Hepatic stellate cell (primary cell): ENCODE data around the gene MACROH2A1.

Experiments
- DNase-seq: peaks from one replicate; pipeline ENCODE4 v3.0.0; 2011; ENCODE audit warnings: low spot score

The MACROH2A1 gene

DNA sequence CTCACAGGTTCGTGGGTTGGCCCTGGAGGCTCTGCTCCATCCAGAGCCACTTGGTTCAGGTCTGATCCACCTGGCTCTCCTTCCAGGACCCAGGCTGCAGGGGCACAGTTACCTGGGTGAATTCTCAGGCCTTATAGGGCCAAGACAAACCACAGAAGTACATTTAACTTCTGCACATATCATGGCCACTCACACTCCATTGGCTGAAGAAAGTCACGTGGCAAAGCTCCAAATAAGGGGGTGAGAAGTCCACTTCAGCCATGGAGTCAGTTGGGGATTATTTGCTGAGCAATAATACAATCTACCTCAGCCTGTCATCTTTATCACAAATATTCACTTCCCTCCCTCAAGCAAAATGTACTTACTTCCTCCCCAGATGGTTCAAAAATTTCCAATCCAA lies 83.6 kb downstream of the MACROH2A1 start:
- no peak for DNase-seq

GRCh38 chr5:135313946-135314345 lies 85.1 kb downstream of the MACROH2A1 start:
- DNase-seq, result no peak

- no peak for DNase-seq
Measured at GRCh38 chr5:135313405-135313804, 85.6 kb downstream of the MACROH2A1 start.

DNA sequence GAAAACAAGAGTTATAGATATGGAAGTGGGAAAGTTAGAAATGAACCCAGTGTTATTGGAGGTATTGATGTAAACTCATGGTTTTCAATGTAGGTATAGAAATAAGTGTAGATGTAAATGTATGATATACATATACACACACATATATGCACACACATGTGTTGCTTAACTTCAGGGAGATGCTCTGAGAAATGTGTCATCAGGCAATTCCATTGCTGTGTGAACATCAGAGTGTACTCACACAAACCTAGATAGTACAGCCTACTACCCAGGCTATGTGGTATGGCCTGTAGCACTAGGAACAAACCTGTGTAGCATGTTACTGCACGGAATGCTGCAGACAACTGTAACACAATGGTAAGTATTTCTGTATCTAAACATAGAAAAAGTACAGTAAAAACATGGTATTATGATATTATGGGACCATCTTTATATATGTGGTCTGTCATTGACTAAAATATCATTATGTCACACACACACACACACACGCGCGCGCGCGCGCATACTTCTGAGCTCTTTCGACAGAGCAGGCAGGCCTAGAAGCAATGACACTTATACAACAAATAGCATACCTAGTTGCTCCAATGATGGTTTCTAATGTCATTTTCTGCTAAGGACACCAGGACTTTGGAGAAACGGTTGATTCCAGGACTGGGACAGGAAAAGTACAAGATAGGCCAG lies 86.6 kb downstream of the MACROH2A1 start:
- no peak for DNase-seq

GRCh38 chr5:135310328-135310989 lies 88.6 kb downstream of the MACROH2A1 start:
- no peak for DNase-seq

GRCh38 chr5:135309391-135310327 lies 89.4 kb downstream of the MACROH2A1 start:
- no peak for DNase-seq

- DNase-seq, result peak; percentile 83
Measured at GRCh38 chr5:135308752-135309151, 90.3 kb downstream of the MACROH2A1 start.

- DNase-seq, result no peak
Measured at GRCh38 chr5:135308245-135308644, 90.8 kb downstream of the MACROH2A1 start.

DNA sequence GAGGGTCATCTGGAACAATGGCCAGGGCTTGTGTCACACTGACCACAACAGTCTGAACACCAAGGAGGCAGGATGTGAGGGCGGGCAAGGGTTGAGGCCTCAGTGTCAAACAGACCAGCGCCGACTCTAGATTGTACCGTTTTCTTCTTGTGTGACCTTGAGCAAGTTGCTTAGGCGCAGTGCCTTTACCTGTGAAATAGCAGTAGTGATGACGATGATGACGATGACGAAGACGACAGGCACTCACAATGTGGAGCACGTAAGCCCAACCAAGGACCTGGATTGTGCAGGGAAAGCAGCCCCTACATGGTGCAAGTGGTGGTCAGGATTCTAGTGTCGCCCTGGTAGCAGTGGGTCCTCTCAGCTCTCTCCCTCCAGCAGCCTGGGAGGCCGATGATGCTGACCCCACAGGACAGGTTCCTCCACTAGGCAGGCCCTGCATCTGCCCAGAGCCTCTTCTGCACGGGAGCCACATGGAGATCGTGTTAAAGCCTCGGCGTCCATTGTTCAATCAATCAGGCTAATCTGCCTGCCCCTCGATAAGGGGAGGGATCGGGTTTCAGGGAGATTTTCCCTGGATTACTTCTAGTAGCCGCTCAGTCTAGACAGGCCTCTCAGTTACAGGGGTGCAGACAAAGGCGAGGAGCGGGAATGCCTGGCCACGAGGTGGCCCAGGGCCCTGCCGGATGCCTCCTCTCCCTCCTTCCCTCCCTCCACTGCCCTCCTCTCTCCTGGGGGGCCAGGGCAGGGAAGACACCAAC lies 91.7 kb downstream of the MACROH2A1 start:
- no peak for DNase-seq

- DNase-seq, result no peak
Measured at GRCh38 chr5:135306557-135306956, 92.5 kb downstream of the MACROH2A1 start.

DNA sequence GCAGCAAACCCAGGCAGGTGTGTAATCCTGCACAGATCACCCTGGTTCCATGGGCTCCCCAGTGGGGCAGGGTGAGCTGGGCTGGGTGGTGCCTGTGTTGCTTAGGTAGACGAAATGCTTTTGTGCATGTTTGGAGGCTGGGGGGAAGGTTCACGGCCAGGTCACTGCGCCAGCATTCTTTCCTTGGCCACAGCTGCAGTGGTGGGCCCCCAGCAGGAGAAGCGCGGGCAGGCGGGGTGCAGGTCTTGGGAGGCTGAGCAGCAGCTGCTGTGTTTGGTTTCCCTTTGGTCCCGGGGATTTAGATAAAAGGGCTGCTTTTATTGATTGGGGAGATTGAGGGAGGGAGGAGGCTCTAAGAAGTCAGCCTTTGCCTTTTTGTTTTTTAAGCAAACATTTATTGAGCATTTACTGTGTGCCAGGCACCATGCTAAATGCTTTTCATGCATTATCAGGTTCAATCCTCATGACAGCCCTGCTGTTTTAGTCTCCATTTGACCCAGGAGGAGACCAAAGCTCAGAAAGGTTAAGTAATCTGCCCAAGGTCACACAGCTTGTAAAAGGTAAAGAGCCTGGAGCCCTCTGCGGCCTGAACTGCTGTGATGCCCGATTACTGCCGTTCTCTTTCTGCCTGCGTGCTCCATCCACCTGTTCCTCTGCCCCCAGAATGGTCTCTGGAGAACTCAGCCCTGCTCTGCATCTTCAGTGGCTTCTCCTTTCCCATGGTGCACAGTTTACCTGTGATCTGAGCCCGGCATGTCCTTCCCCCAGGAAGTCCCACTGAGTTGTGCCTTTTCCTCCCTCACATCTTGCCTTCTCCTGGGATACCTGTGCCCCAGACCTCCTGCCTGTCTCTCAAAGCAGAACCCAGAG lies 94.4 kb downstream of the MACROH2A1 start:
- no peak for DNase-seq

GRCh38 chr5:135303582-135304173 lies 95.4 kb downstream of the MACROH2A1 start:
- DNase-seq, result no peak

GRCh38 chr5:135296900-135297816 lies 101.9 kb downstream of the MACROH2A1 start:
- DNase-seq, result no peak

DNA sequence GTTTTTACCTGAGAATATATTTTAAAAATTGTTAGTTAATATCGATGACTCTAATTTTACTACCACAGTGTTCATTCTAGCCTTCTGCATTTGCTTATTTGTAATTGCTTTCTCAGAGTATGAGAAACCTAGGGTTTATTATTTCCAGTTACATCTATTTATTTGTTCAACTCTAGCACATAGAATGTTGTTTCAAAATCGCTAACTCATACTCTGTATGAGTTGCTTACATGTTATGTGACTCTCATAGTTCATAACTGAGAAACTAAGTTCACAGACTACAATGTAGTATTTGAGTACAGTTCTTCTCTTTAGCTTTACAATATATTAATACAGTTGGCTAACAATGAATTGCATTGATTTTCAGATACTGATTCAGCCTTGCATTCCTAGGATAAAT lies 103.2 kb downstream of the MACROH2A1 start:
- no peak for DNase-seq

DNA sequence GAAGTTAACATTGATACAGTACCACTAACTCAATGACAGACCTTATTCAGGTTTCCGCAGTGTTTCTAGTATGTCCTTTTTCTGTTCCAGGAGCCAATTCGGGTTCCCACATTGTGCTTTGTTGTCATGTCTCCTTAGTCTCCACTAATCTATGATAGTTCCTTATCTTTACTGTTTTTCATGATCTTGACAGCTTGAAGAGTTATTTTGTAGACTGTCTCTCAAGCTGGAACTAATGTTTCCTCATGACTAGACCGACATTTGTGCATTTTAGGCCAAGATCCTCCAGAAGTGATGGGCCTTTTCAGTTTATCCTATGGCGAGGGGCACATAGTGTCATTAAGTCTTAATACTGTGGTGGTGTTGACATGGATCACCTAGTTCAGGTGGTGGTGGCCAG lies 104.2 kb downstream of the MACROH2A1 start:
- no peak for DNase-seq

DNA sequence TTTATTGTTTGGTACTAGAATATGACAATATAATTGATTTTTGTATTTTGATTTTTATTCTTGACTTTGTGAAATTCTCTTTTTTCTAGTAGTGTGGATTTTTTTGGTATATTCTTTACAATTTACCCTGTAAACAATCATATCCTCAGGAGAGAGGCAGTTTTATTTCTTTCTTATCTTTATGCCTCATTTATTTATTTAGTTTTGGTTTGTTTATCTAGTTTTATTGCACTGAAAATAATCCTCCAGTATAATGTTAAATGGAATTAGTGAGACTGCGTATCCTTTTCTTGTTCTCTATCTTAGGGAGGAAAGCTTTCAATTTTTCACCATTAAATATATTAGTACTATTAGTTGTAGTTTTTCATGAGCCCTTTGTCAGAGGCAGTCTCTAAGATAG lies 109.4 kb downstream of the MACROH2A1 start:
- DNase-seq, result no peak

- no peak for DNase-seq
Measured at GRCh38 chr5:135287551-135287950, 111.5 kb downstream of the MACROH2A1 start.
